Measurements from ENCODE around the gene DCAF7.

DCAF7 gene

GRCh38 chr17:63571632-63572310 is 21.5 kb downstream of the DCAF7 start:
- no peaks in the 10 kb centered on the region for H3K4me1 ChIP-seq (ENCODE audit: insufficient read depth, low read length)
- H3K27me3 ChIP-seq (ENCODE audit: insufficient read depth, low read length), result no peaks in the 10 kb centered on the region
- 86% methylated on average over 1 of the region's 1 CpG for WGBS
- H3K9me3 ChIP-seq (ENCODE audit: insufficient read depth, low read depth, low read length), result no peaks in the 10 kb centered on the region
- no peak overlapping the region for H3K9ac ChIP-seq (ENCODE audit: low read depth, low read length)
- no peak overlapping the region for H3K27ac ChIP-seq (ENCODE audit: low read depth, low read length)
- H3K4me3 ChIP-seq (ENCODE audit: low read length), result no peak overlapping the region
- no peaks in the 10 kb centered on the region for H3K36me3 ChIP-seq (ENCODE audit: insufficient read depth, low read length)

GRCh38 chr17:63573634-63574033 is 23.4 kb downstream of the DCAF7 start:
- Histone ChIP-seq H3K36me3 (ENCODE audit: insufficient read depth, low read length) (no peaks in the 10 kb centered on the region), H3K9me3 (ENCODE audit: insufficient read depth, low read depth, low read length) (no peaks in the 10 kb centered on the region), H3K9ac (ENCODE audit: low read depth, low read length) (no peak overlapping the region), H3K4me1 (ENCODE audit: insufficient read depth, low read length) (no peaks in the 10 kb centered on the region), H3K4me3 (ENCODE audit: low read length) (no peak overlapping the region), H3K27ac (ENCODE audit: low read depth, low read length) (no peak overlapping the region), H3K27me3 (ENCODE audit: insufficient read depth, low read length) (no peaks in the 10 kb centered on the region)
- 84% methylated on average over 5 of the region's 5 CpGs for WGBS

GRCh38 chr17:63578027-63578768 is 27.9 kb downstream of the DCAF7 start:
- Histone ChIP-seq H3K36me3 (ENCODE audit: insufficient read depth, low read length) (peaks cover 37% of the 10 kb centered on the region), H3K27me3 (ENCODE audit: insufficient read depth, low read length) (no peaks in the 10 kb centered on the region), H3K9me3 (ENCODE audit: insufficient read depth, low read depth, low read length) (no peaks in the 10 kb centered on the region), H3K4me1 (ENCODE audit: insufficient read depth, low read length) (no peaks in the 10 kb centered on the region), H3K4me3 (ENCODE audit: low read length) (no peak overlapping the region), H3K9ac (ENCODE audit: low read depth, low read length) (no peak overlapping the region), H3K27ac (ENCODE audit: low read depth, low read length) (no peak overlapping the region)
- 96% methylated on average over 7 of the region's 7 CpGs for WGBS

GRCh38 chr17:63578769-63579111 is 28.5 kb downstream of the DCAF7 start:
- Histone ChIP-seq H3K4me1 (ENCODE audit: insufficient read depth, low read length) (no peaks in the 10 kb centered on the region), H3K4me3 (ENCODE audit: low read length) (no peak overlapping the region), H3K9me3 (ENCODE audit: insufficient read depth, low read depth, low read length) (no peaks in the 10 kb centered on the region), H3K9ac (ENCODE audit: low read depth, low read length) (no peak overlapping the region), H3K27me3 (ENCODE audit: insufficient read depth, low read length) (no peaks in the 10 kb centered on the region), H3K27ac (ENCODE audit: low read depth, low read length) (no peak overlapping the region), H3K36me3 (ENCODE audit: insufficient read depth, low read length) (peaks cover 42% of the 10 kb centered on the region)
- 92% methylated on average over 5 of the region's 5 CpGs for WGBS

- Histone ChIP-seq H3K9me3 (ENCODE audit: insufficient read depth, low read depth, low read length) (no peaks in the 10 kb centered on the region), H3K4me1 (ENCODE audit: insufficient read depth, low read length) (no peaks in the 10 kb centered on the region), H3K36me3 (ENCODE audit: insufficient read depth, low read length) (peaks cover 49% of the 10 kb centered on the region), H3K27me3 (ENCODE audit: insufficient read depth, low read length) (no peaks in the 10 kb centered on the region), H3K4me3 (ENCODE audit: low read length) (no peak overlapping the region), H3K27ac (ENCODE audit: low read depth, low read length) (no peak overlapping the region), H3K9ac (ENCODE audit: low read depth, low read length) (no peak overlapping the region)
- WGBS, result 90% methylated on average over 11 of the region's 11 CpGs
Measured at GRCh38 chr17:63579633-63580032, 29.4 kb downstream of the DCAF7 start.

GRCh38 chr17:63587770-63588169 is 37.5 kb downstream of the DCAF7 start:
- H3K9ac ChIP-seq (ENCODE audit: low read depth, low read length), result no peak overlapping the region
- no peaks in the 10 kb centered on the region for H3K4me1 ChIP-seq (ENCODE audit: insufficient read depth, low read length)
- no peak overlapping the region for H3K4me3 ChIP-seq (ENCODE audit: low read length)
- H3K27ac ChIP-seq (ENCODE audit: low read depth, low read length), result no peak overlapping the region
- no peaks in the 10 kb centered on the region for H3K27me3 ChIP-seq (ENCODE audit: insufficient read depth, low read length)
- no peaks in the 10 kb centered on the region for H3K9me3 ChIP-seq (ENCODE audit: insufficient read depth, low read depth, low read length)
- WGBS, result 96% methylated on average over 4 of the region's 5 CpGs
- H3K36me3 ChIP-seq (ENCODE audit: insufficient read depth, low read length), result peaks cover 86% of the 10 kb centered on the region

- 96% methylated on average over 11 of the region's 11 CpGs for WGBS
- Histone ChIP-seq H3K4me3 (ENCODE audit: low read length) (no peak overlapping the region), H3K27me3 (ENCODE audit: insufficient read depth, low read length) (no peaks in the 10 kb centered on the region), H3K4me1 (ENCODE audit: insufficient read depth, low read length) (no peaks in the 10 kb centered on the region), H3K27ac (ENCODE audit: low read depth, low read length) (no peak overlapping the region), H3K9ac (ENCODE audit: low read depth, low read length) (no peak overlapping the region), H3K36me3 (ENCODE audit: insufficient read depth, low read length) (peaks cover 83% of the 10 kb centered on the region), H3K9me3 (ENCODE audit: insufficient read depth, low read depth, low read length) (no peaks in the 10 kb centered on the region)
Measured at GRCh38 chr17:63588797-63589196, 38.5 kb downstream of the DCAF7 start.

GRCh38 chr17:63589646-63590045 is 39.4 kb downstream of the DCAF7 start:
- no peak overlapping the region for H3K27ac ChIP-seq (ENCODE audit: low read depth, low read length)
- H3K9me3 ChIP-seq (ENCODE audit: insufficient read depth, low read depth, low read length), result no peaks in the 10 kb centered on the region
- H3K9ac ChIP-seq (ENCODE audit: low read depth, low read length), result no peak overlapping the region
- peaks cover 76% of the 10 kb centered on the region for H3K36me3 ChIP-seq (ENCODE audit: insufficient read depth, low read length)
- no peak overlapping the region for H3K4me3 ChIP-seq (ENCODE audit: low read length)
- no peaks in the 10 kb centered on the region for H3K27me3 ChIP-seq (ENCODE audit: insufficient read depth, low read length)
- no peaks in the 10 kb centered on the region for H3K4me1 ChIP-seq (ENCODE audit: insufficient read depth, low read length)
- WGBS, result 98% methylated on average over 1 of the region's 1 CpG

- H3K36me3 ChIP-seq (ENCODE audit: insufficient read depth, low read length), result peaks cover 48% of the 10 kb centered on the region
Measured at GRCh38 chr17:63592797-63593196, 42.5 kb downstream of the DCAF7 start.

GRCh38 chr17:63595132-63595531 is 44.9 kb downstream of the DCAF7 start:
- 97% methylated on average over 3 of the region's 3 CpGs for WGBS
- Histone ChIP-seq H3K4me1 (ENCODE audit: insufficient read depth, low read length) (peaks cover 2% of the 10 kb centered on the region), H3K27ac (ENCODE audit: low read depth, low read length) (no peak overlapping the region), H3K9me3 (ENCODE audit: insufficient read depth, low read depth, low read length) (no peaks in the 10 kb centered on the region), H3K27me3 (ENCODE audit: insufficient read depth, low read length) (no peaks in the 10 kb centered on the region), H3K4me3 (ENCODE audit: low read length) (no peak overlapping the region), H3K36me3 (ENCODE audit: insufficient read depth, low read length) (peaks cover 25% of the 10 kb centered on the region), H3K9ac (ENCODE audit: low read depth, low read length) (no peak overlapping the region)

More at GRCh38 chr17:63592797-63593196, 42.5 kb downstream of the DCAF7 start:
- H3K9ac ChIP-seq (ENCODE audit: low read depth, low read length), result no peak overlapping the region
- H3K4me1 ChIP-seq (ENCODE audit: insufficient read depth, low read length), result no peaks in the 10 kb centered on the region
- no peaks in the 10 kb centered on the region for H3K27me3 ChIP-seq (ENCODE audit: insufficient read depth, low read length)
- 90% methylated on average over 3 of the region's 3 CpGs for WGBS
- no peak overlapping the region for H3K4me3 ChIP-seq (ENCODE audit: low read length)
- no peak overlapping the region for H3K27ac ChIP-seq (ENCODE audit: low read depth, low read length)
- no peaks in the 10 kb centered on the region for H3K9me3 ChIP-seq (ENCODE audit: insufficient read depth, low read depth, low read length)

GRCh38 chr17:63596856-63597586 is 46.7 kb downstream of the DCAF7 start:
- peaks cover 9% of the 10 kb centered on the region for H3K4me1 ChIP-seq (ENCODE audit: insufficient read depth, low read length)
- no peaks in the 10 kb centered on the region for H3K9me3 ChIP-seq (ENCODE audit: insufficient read depth, low read depth, low read length)
- H3K27ac ChIP-seq (ENCODE audit: low read depth, low read length), result no peak overlapping the region
- no peak overlapping the region for H3K4me3 ChIP-seq (ENCODE audit: low read length)
- 92% methylated on average over 6 of the region's 6 CpGs for WGBS
- no peak overlapping the region for H3K9ac ChIP-seq (ENCODE audit: low read depth, low read length)
- H3K27me3 ChIP-seq (ENCODE audit: insufficient read depth, low read length), result no peaks in the 10 kb centered on the region
- H3K36me3 ChIP-seq (ENCODE audit: insufficient read depth, low read length), result 0 out of 2 replicates have a peak, but pooled peaks cover 6% of the 10 kb centered on the region

Data from HUES64 (cell line).